Measurements from ENCODE around the gene SYK. TPM values are rescaled to one million over a fixed set of nuclear protein-coding genes. Genes with fewer than 3 reads are reported as not detected.

SYK gene
- total RNA-seq, 1 donor = not detected

GRCh38 chr9:90803860-90804593 is 2.4 kb downstream of the SYK start:
- Histone ChIP-seq H3K36me3 (ENCODE audit: insufficient read depth, low read length) (no peaks in the 10 kb centered on the region), H3K9me3 (ENCODE audit: low read depth, low read length) (no peaks in the 10 kb centered on the region), H3K4me3 (ENCODE audit: insufficient read depth, low read length) (no peak overlapping the region), H3K4me2 (ENCODE audit: insufficient read depth, low read length) (no peak overlapping the region), H3K79me2 (ENCODE audit: insufficient read depth, low read length) (no peaks in the 10 kb centered on the region), H2AFZ (ENCODE audit: low read length) (no peak overlapping the region), H3K27me3 (ENCODE audit: insufficient read depth, low read length) (peaks cover 24% of the 10 kb centered on the region), H3K4me1 (ENCODE audit: insufficient read depth, low read length) (no peaks in the 10 kb centered on the region), H4K20me1 (ENCODE audit: insufficient read depth, low read length) (no peaks in the 10 kb centered on the region), H3K27ac (ENCODE audit: low read depth, low read length) (no peak overlapping the region)
- TF ChIP-seq CTCF (IDR thresholded peaks at IDR 0.05; ENCODE audit: extremely low read depth, low read depth, low read length) = no peak
- DNase-seq (ENCODE audit: insufficient read length, low spot score, missing footprints) = no peak

- Histone ChIP-seq H3K4me2 (ENCODE audit: insufficient read depth, low read length) (no peak overlapping the region), H3K9me3 (ENCODE audit: low read depth, low read length) (no peaks in the 10 kb centered on the region), H4K20me1 (ENCODE audit: insufficient read depth, low read length) (no peaks in the 10 kb centered on the region), H3K36me3 (ENCODE audit: insufficient read depth, low read length) (no peaks in the 10 kb centered on the region), H3K4me1 (ENCODE audit: insufficient read depth, low read length) (no peaks in the 10 kb centered on the region), H3K4me3 (ENCODE audit: insufficient read depth, low read length) (no peak overlapping the region), H3K27ac (ENCODE audit: low read depth, low read length) (no peak overlapping the region), H3K79me2 (ENCODE audit: insufficient read depth, low read length) (no peaks in the 10 kb centered on the region), H3K27me3 (ENCODE audit: insufficient read depth, low read length) (peaks cover 24% of the 10 kb centered on the region), H2AFZ (ENCODE audit: low read length) (no peak overlapping the region)
- TF ChIP-seq CTCF (IDR thresholded peaks at IDR 0.05; ENCODE audit: extremely low read depth, low read depth, low read length) = no peak
- DNase-seq (ENCODE audit: insufficient read length, low spot score, missing footprints) = peak; percentile 83
Observed at GRCh38 chr9:90805006-90805996, 3.7 kb downstream of the SYK start.

- Histone ChIP-seq H3K36me3 (ENCODE audit: insufficient read depth, low read length) (no peaks in the 10 kb centered on the region), H3K79me2 (ENCODE audit: insufficient read depth, low read length) (no peaks in the 10 kb centered on the region), H3K27me3 (ENCODE audit: insufficient read depth, low read length) (peaks cover 8% of the 10 kb centered on the region), H4K20me1 (ENCODE audit: insufficient read depth, low read length) (no peaks in the 10 kb centered on the region), H2AFZ (ENCODE audit: low read length) (no peak overlapping the region), H3K4me1 (ENCODE audit: insufficient read depth, low read length) (no peaks in the 10 kb centered on the region), H3K9me3 (ENCODE audit: low read depth, low read length) (no peaks in the 10 kb centered on the region), H3K4me2 (ENCODE audit: insufficient read depth, low read length) (no peak overlapping the region), H3K27ac (ENCODE audit: low read depth, low read length) (no peak overlapping the region), H3K4me3 (ENCODE audit: insufficient read depth, low read length) (no peak overlapping the region)
- DNase-seq (ENCODE audit: insufficient read length, low spot score, missing footprints) = no peak
- TF ChIP-seq CTCF (IDR thresholded peaks at IDR 0.05; ENCODE audit: extremely low read depth, low read depth, low read length) = no peak
Observed at GRCh38 chr9:90807006-90807405, 5.4 kb downstream of the SYK start.

- Histone ChIP-seq H3K27me3 (ENCODE audit: insufficient read depth, low read length) (no peaks in the 10 kb centered on the region), H3K36me3 (ENCODE audit: insufficient read depth, low read length) (no peaks in the 10 kb centered on the region), H3K4me1 (ENCODE audit: insufficient read depth, low read length) (no peaks in the 10 kb centered on the region), H2AFZ (ENCODE audit: low read length) (no peak overlapping the region), H3K4me2 (ENCODE audit: insufficient read depth, low read length) (no peak overlapping the region), H3K4me3 (ENCODE audit: insufficient read depth, low read length) (no peak overlapping the region), H3K79me2 (ENCODE audit: insufficient read depth, low read length) (no peaks in the 10 kb centered on the region), H4K20me1 (ENCODE audit: insufficient read depth, low read length) (no peaks in the 10 kb centered on the region), H3K9me3 (ENCODE audit: low read depth, low read length) (no peaks in the 10 kb centered on the region), H3K27ac (ENCODE audit: low read depth, low read length) (no peak overlapping the region)
- no peak for DNase-seq (ENCODE audit: insufficient read length, low spot score, missing footprints)
- TF ChIP-seq CTCF (IDR thresholded peaks at IDR 0.05; ENCODE audit: extremely low read depth, low read depth, low read length) = no peak
Observed at GRCh38 chr9:90808398-90808797, 6.8 kb downstream of the SYK start.
